SK-N-SH treated with all-trans-retinoic acid at 6 μM for 48 hours (cell line): ENCODE measurements around the gene GNAI1.

Experiments
- ATAC-seq: fragments of 200-7000 bp; cut with Tn5 transposase; 3 replicates; pipeline ENCODE4 v1.9.1; 2020; ENCODE audit warnings: mild to moderate bottlenecking, moderate library complexity
- ARNTL ChIP-seq: fragments of 450-650 bp; formaldehyde crosslinking; IDR thresholded peaks from 2 replicates; pipeline ENCODE4 v1.5.0; 2020; ENCODE audit warnings: low read depth, mild to moderate bottlenecking, moderate library complexity, borderline replicate concordance
- BACH2 ChIP-seq: fragments of 250-450 bp; sonication (Bioruptor Pico); IDR thresholded peaks from 2 replicates; pipeline ENCODE4 v1.9.0; 2021; ENCODE audit warnings: mild to moderate bottlenecking, borderline replicate concordance
- CSDC2 ChIP-seq: fragments of 250-450 bp; sonication (Bioruptor Pico); IDR thresholded peaks from 2 replicates; pipeline ENCODE4 v1.5.0; 2020; ENCODE audit warnings: mild to moderate bottlenecking, moderate library complexity
- ESRRG ChIP-seq: fragments of 250-450 bp; sonication (Bioruptor Pico); IDR thresholded peaks from 2 replicates; pipeline ENCODE4 v1.6.1; 2021; ENCODE audit warnings: mild to moderate bottlenecking
- GLIS3 ChIP-seq: fragments of 250-450 bp; sonication (Bioruptor Pico); IDR thresholded peaks from 2 replicates; pipeline ENCODE4 v1.5.0; 2020; ENCODE audit warnings: mild to moderate bottlenecking, moderate library complexity
- ISL1 ChIP-seq: fragments of 250-450 bp; sonication (Bioruptor Pico); IDR thresholded peaks from 2 replicates; pipeline ENCODE4 v2.1.2; 2022; ENCODE audit warnings: mild to moderate bottlenecking, moderate library complexity
- OSR1 ChIP-seq: fragments of 250-450 bp; sonication (Bioruptor Pico); IDR thresholded peaks from 2 replicates; pipeline ENCODE4 v1.8.0; 2022; ENCODE audit warnings: moderate library complexity, mild to moderate bottlenecking, inconsistent platforms
- PPARA ChIP-seq: fragments of 250-450 bp; sonication (Bioruptor Pico); IDR thresholded peaks from 2 replicates; pipeline ENCODE4 v1.5.0; 2020; ENCODE audit warnings: mild to moderate bottlenecking, borderline replicate concordance
- RARB ChIP-seq: fragments of 250-450 bp; sonication (Bioruptor Pico); IDR thresholded peaks from 2 replicates; pipeline ENCODE4 v1.8.0; 2021; ENCODE audit warnings: mild to moderate bottlenecking, moderate library complexity
- SNAI2 ChIP-seq: fragments of 250-450 bp; sonication (Bioruptor Pico); IDR thresholded peaks from 2 replicates; pipeline ENCODE4 v1.5.0; 2020; ENCODE audit warnings: mild to moderate bottlenecking, moderate library complexity
- TCF4 ChIP-seq: fragments of 250-450 bp; sonication (Bioruptor Pico); IDR thresholded peaks from 2 replicates; pipeline ENCODE4 v1.8.0; 2021; ENCODE audit warnings: mild to moderate bottlenecking, moderate library complexity, borderline replicate concordance
- TOX ChIP-seq: fragments of 250-450 bp; sonication (Bioruptor Pico); IDR thresholded peaks from 2 replicates; pipeline ENCODE4 v1.8.0; 2021; ENCODE audit warnings: mild to moderate bottlenecking, moderate library complexity, borderline replicate concordance
- ZC3H10 ChIP-seq: fragments of 250-450 bp; sonication (Bioruptor Pico); IDR thresholded peaks from 2 replicates; pipeline ENCODE4 v1.5.1; 2021; ENCODE audit warnings: mild to moderate bottlenecking, moderate library complexity
- ZFP3 ChIP-seq: fragments of 250-450 bp; sonication (Bioruptor Pico); IDR thresholded peaks from 2 replicates; pipeline ENCODE4 v1.5.0; 2020; ENCODE audit warnings: mild to moderate bottlenecking, moderate library complexity
- ZFP30 ChIP-seq: fragments of 450-650 bp; formaldehyde crosslinking; IDR thresholded peaks from 2 replicates; pipeline ENCODE4 v1.5.0; 2022; ENCODE audit warnings: mild to moderate bottlenecking, moderate library complexity
- ZNF565 ChIP-seq: fragments of 450-650 bp; formaldehyde crosslinking; conservative IDR thresholded peaks from 2 replicates; pipeline ENCODE4 v1.5.0; 2020; ENCODE audit warnings: low read depth, mild to moderate bottlenecking, moderate library complexity
- ZNF70 ChIP-seq: fragments of 450-650 bp; formaldehyde crosslinking; IDR thresholded peaks from 2 replicates; pipeline ENCODE4 v1.5.0; 2020; ENCODE audit warnings: mild to moderate bottlenecking, moderate library complexity
- ZNF8 ChIP-seq: fragments of 450-650 bp; formaldehyde crosslinking; IDR thresholded peaks from 2 replicates; pipeline ENCODE4 v1.5.0; 2020; ENCODE audit warnings: mild to moderate bottlenecking, moderate library complexity
- TF ChIP-seq, protein P1 (sequence below): fragments of 250-450 bp; sonication (Bioruptor Pico); IDR thresholded peaks from 2 replicates; pipeline ENCODE4 v1.5.1; 2020; ENCODE audit warnings: low read depth, mild to moderate bottlenecking, moderate library complexity
- TF ChIP-seq, protein P2 (sequence below): fragments of 250-450 bp; sonication (Bioruptor Pico); IDR thresholded peaks from 2 replicates; pipeline ENCODE4 v1.8.0; 2021; ENCODE audit warnings: low read depth, mild to moderate bottlenecking, moderate library complexity, borderline replicate concordance
- TF ChIP-seq, protein P3 (sequence below): fragments of 250-450 bp; sonication (Bioruptor Pico); IDR thresholded peaks from 2 replicates; pipeline ENCODE4 v1.8.0; 2020; ENCODE audit warnings: mild to moderate bottlenecking, moderate library complexity, borderline replicate concordance
- TF ChIP-seq, protein P4 (sequence below): fragments of 250-450 bp; sonication (Bioruptor Pico); IDR thresholded peaks from 2 replicates; pipeline ENCODE4 v1.5.1; 2021; ENCODE audit warnings: mild to moderate bottlenecking, moderate library complexity
- TF ChIP-seq, protein P5 (sequence below): fragments of 250-450 bp; sonication (Bioruptor Pico); IDR thresholded peaks from 2 replicates; pipeline ENCODE4 v1.5.0; 2020; ENCODE audit warnings: mild to moderate bottlenecking, moderate library complexity

Gene GNAI1

DNA sequence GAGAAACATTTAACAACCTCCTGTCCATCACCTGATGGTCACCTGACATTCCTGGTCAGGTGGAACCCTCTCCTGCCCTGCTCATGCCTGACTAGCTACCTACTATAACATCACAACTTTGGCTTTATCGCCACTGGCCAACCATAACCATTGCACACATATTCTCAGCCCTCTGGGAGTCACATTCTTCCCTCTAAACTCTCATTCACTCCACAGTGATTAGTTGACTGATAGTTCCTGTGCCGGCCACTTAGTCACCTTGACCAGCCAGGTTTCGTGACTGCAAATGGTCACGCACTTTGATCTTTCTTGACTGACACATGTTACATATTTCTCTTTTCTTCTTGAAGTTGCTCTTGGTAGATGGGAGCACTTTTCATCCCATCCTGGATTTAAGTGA, 50.1 kb downstream of the GNAI1 start:
- ATAC-seq: no peak
- TF ChIP-seq, protein P1, sequence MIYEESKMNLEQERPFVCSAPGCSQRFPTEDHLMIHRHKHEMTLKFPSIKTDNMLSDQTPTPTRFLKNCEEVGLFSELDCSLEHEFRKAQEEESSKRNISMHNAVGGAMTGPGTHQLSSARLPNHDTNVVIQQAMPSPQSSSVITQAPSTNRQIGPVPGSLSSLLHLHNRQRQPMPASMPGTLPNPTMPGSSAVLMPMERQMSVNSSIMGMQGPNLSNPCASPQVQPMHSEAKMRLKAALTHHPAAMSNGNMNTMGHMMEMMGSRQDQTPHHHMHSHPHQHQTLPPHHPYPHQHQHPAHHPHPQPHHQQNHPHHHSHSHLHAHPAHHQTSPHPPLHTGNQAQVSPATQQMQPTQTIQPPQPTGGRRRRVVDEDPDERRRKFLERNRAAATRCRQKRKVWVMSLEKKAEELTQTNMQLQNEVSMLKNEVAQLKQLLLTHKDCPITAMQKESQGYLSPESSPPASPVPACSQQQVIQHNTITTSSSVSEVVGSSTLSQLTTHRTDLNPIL (CRISPR knock-in tag): no peak
- TF ChIP-seq, protein P2, sequence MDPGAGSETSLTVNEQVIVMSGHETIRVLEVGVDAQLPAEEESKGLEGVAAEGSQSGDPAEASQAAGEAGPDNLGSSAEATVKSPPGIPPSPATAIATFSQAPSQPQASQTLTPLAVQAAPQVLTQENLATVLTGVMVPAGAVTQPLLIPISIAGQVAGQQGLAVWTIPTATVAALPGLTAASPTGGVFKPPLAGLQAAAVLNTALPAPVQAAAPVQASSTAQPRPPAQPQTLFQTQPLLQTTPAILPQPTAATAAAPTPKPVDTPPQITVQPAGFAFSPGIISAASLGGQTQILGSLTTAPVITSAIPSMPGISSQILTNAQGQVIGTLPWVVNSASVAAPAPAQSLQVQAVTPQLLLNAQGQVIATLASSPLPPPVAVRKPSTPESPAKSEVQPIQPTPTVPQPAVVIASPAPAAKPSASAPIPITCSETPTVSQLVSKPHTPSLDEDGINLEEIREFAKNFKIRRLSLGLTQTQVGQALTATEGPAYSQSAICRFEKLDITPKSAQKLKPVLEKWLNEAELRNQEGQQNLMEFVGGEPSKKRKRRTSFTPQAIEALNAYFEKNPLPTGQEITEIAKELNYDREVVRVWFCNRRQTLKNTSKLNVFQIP (CRISPR knock-in tag): no peak
- TF ChIP-seq TCF4 (no peak), ZFP30 (CRISPR knock-in tag) (no peak), TOX (CRISPR knock-in tag) (no peak), ISL1 (CRISPR knock-in tag) (no peak), CSDC2 (CRISPR knock-in tag) (no peak), ZNF70 (CRISPR knock-in tag) (no peak)

DNA sequence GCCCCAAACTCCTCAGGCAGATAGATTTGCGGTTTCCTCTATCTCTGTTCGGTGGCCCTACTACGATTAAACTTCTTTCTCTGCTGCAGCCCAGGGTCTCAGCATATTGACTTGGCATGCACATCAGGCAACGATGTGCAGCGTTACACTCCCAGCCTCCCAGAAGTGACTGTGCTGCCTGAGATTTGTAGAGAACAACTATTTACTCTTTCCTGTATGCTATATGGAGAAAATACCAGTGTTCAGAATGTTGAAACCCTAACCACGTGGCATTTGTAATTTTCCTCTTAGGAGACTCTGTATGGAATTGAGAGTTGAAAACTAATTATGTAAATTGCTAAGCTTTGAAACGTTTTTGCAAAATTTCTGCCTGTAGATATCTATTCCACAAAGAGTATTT, 50.9 kb downstream of the GNAI1 start:
- no peak for ATAC-seq
- TF ChIP-seq, protein P2 (CRISPR knock-in tag): no peak
- no peak for TF ChIP-seq SNAI2 (CRISPR knock-in tag)
- TF ChIP-seq ZFP3 (CRISPR knock-in tag): no peak
- TF ChIP-seq PPARA: no peak
- TF ChIP-seq ZNF565: no peak
- TF ChIP-seq ZNF8 (CRISPR knock-in tag): no peak
- TF ChIP-seq, protein P3, sequence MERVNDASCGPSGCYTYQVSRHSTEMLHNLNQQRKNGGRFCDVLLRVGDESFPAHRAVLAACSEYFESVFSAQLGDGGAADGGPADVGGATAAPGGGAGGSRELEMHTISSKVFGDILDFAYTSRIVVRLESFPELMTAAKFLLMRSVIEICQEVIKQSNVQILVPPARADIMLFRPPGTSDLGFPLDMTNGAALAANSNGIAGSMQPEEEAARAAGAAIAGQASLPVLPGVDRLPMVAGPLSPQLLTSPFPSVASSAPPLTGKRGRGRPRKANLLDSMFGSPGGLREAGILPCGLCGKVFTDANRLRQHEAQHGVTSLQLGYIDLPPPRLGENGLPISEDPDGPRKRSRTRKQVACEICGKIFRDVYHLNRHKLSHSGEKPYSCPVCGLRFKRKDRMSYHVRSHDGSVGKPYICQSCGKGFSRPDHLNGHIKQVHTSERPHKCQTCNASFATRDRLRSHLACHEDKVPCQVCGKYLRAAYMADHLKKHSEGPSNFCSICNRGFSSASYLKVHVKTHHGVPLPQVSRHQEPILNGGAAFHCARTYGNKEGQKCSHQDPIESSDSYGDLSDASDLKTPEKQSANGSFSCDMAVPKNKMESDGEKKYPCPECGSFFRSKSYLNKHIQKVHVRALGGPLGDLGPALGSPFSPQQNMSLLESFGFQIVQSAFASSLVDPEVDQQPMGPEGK (CRISPR knock-in tag): no peak
- TF ChIP-seq, protein P4, sequence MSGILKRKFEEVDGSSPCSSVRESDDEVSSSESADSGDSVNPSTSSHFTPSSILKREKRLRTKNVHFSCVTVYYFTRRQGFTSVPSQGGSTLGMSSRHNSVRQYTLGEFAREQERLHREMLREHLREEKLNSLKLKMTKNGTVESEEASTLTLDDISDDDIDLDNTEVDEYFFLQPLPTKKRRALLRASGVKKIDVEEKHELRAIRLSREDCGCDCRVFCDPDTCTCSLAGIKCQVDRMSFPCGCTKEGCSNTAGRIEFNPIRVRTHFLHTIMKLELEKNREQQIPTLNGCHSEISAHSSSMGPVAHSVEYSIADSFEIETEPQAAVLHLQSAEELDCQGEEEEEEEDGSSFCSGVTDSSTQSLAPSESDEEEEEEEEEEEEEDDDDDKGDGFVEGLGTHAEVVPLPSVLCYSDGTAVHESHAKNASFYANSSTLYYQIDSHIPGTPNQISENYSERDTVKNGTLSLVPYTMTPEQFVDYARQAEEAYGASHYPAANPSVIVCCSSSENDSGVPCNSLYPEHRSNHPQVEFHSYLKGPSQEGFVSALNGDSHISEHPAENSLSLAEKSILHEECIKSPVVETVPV (CRISPR knock-in tag): no peak
- no peak for TF ChIP-seq ZC3H10 (CRISPR knock-in tag)
- TF ChIP-seq RARB: no peak
- TF ChIP-seq, protein P5, sequence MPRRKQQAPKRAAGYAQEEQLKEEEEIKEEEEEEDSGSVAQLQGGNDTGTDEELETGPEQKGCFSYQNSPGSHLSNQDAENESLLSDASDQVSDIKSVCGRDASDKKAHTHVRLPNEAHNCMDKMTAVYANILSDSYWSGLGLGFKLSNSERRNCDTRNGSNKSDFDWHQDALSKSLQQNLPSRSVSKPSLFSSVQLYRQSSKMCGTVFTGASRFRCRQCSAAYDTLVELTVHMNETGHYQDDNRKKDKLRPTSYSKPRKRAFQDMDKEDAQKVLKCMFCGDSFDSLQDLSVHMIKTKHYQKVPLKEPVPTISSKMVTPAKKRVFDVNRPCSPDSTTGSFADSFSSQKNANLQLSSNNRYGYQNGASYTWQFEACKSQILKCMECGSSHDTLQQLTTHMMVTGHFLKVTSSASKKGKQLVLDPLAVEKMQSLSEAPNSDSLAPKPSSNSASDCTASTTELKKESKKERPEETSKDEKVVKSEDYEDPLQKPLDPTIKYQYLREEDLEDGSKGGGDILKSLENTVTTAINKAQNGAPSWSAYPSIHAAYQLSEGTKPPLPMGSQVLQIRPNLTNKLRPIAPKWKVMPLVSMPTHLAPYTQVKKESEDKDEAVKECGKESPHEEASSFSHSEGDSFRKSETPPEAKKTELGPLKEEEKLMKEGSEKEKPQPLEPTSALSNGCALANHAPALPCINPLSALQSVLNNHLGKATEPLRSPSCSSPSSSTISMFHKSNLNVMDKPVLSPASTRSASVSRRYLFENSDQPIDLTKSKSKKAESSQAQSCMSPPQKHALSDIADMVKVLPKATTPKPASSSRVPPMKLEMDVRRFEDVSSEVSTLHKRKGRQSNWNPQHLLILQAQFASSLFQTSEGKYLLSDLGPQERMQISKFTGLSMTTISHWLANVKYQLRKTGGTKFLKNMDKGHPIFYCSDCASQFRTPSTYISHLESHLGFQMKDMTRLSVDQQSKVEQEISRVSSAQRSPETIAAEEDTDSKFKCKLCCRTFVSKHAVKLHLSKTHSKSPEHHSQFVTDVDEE: no peak
- TF ChIP-seq OSR1: no peak
- TF ChIP-seq ARNTL (CRISPR knock-in tag): no peak
- TF ChIP-seq GLIS3 (CRISPR knock-in tag): no peak
- TF ChIP-seq ESRRG: no peak

DNA sequence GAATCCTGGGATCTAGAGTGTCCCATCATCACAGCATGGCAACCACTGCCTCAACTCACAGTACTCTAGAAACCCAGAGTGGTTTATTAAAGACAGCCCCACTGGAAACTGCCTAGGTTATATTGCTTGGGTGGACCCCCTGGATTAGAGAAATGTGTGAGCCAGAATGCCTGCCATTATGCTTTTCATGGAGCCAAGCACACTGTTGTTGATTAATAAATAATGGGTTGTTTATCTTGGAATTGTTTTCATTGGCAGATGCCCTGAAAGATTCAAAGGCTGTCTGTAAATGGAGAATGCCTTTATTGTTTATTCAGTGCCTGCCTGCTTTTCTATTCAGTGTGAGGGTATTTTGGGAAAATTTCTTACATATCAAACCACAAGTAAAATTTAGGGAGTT, 52.1 kb downstream of the GNAI1 start:
- peak; percentile 21; the same call in 2 of the 3 replicates for ATAC-seq

More for the DNA sequence above, 52.1 kb downstream of the GNAI1 start:
- TF ChIP-seq GLIS3 (CRISPR knock-in tag) (0 out of 2 replicates have a peak, but pooled peaks have one; percentile 10), ESRRG (no peak), ARNTL (CRISPR knock-in tag) (no peak), CSDC2 (CRISPR knock-in tag) (no peak), TCF4 (peak; percentile 66), RARB (no peak), BACH2 (CRISPR knock-in tag) (no peak)
